Nucleus accumbens (tissue), 56 donors: ENCODE data around the gene FGFR4.

Experiments used
- DNase-seq, 56 donors: peaks; one replicate each; lab custom pipeline; 2025; lab: John Stamatoyannopoulos, UW

Gene FGFR4

GRCh38 chr5:177098470-177099141 lies 11.9 kb downstream of the FGFR4 start:
- DNase-seq = peak in 36 of 56 donors; percentile 6 to 60 (median 20)

- no peak for DNase-seq
Observed at GRCh38 chr5:177099422-177100093, 12.8 kb downstream of the FGFR4 start.

GRCh38 chr5:177100714-177101121 lies 14.0 kb downstream of the FGFR4 start:
- DNase-seq = no peak

- DNase-seq = no peak
Observed at GRCh38 chr5:177103523-177104253, 17.0 kb downstream of the FGFR4 start.

GRCh38 chr5:177105691-177106476 lies 19.2 kb downstream of the FGFR4 start:
- DNase-seq = no peak

- DNase-seq = no peak
Observed at GRCh38 chr5:177107159-177107558, 20.4 kb downstream of the FGFR4 start.

GRCh38 chr5:177109810-177110209 lies 23.1 kb downstream of the FGFR4 start:
- DNase-seq = no peak

- peak in 42 of 56 donors; percentile 6 to 76 (median 38) for DNase-seq
Observed at GRCh38 chr5:177111720-177112394, 25.1 kb downstream of the FGFR4 start.

- DNase-seq = no peak
Observed at GRCh38 chr5:177112589-177113220, 26.0 kb downstream of the FGFR4 start.

- DNase-seq = peak in 50 of 56 donors; percentile 15 to 86 (median 60)
Observed at GRCh38 chr5:177113566-177114424, 27.1 kb downstream of the FGFR4 start.

- peak; percentile 17 to 94 (median 86) for DNase-seq
Observed at GRCh38 chr5:177116631-177117373, 30.1 kb downstream of the FGFR4 start.

GRCh38 chr5:177117441-177118045 lies 30.8 kb downstream of the FGFR4 start:
- DNase-seq = no peak

GRCh38 chr5:177122566-177122965 lies 35.9 kb downstream of the FGFR4 start:
- DNase-seq = no peak

- DNase-seq = no peak
Observed at GRCh38 chr5:177123789-177124485, 37.2 kb downstream of the FGFR4 start.

- no peak for DNase-seq
Observed at GRCh38 chr5:177124486-177124991, 37.8 kb downstream of the FGFR4 start.

GRCh38 chr5:177126771-177127170 lies 40.1 kb downstream of the FGFR4 start:
- no peak for DNase-seq

GRCh38 chr5:177128551-177128981 lies 41.9 kb downstream of the FGFR4 start:
- peak in 2 of 56 donors; percentile 3 to 6 for DNase-seq
